ENCODE results near the gene BCAS1.

DNA sequence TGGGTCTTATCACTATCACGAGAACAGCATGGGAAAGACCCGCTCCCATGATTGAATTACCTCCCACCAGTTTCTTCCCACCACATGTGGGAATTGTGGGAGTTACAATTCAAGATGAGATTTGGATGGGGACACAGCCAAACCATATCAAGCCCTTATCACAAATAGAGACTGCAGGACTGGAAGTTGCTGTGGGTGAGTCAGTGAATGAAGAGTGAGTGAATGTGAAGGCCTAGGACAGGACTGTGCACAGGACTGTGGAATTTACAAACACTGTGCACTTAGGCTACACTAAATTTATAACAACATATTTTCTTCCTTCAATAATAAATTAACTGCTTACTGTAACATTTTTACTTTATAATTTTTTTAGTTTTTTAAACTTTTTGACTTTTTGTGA, 30.2 kb upstream of the BCAS1 start:
- TF ChIP-seq ZBTB7A (IDR thresholded peaks at IDR 0.05; ENCODE audit: low read depth) (no peak), TEAD4 (IDR thresholded peaks at IDR 0.05) (no peak), YY1 (IDR thresholded peaks at IDR 0.05; ENCODE audit: low read depth) (no peak), TCF12 (IDR thresholded peaks at IDR 0.05; ENCODE audit: low read depth) (no peak), EP300 (IDR thresholded peaks at IDR 0.05; ENCODE audit: borderline replicate concordance) (no peak), REST (IDR thresholded peaks at IDR 0.05; ENCODE audit: low read depth) (no peak)
- TF ChIP-seq, protein P1, sequence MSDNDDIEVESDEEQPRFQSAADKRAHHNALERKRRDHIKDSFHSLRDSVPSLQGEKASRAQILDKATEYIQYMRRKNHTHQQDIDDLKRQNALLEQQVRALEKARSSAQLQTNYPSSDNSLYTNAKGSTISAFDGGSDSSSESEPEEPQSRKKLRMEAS (IDR thresholded peaks at IDR 0.05) = no peak
